Stimulated activated naive CD8-positive, alpha-beta T cell treated with anti-CD3 and anti-CD28 coated beads, Interleukin-15, amount 100 ng/mL, for 72 hours (primary cell): ENCODE results near the gene ATAD3A.

Source experiments
- ATAC-seq: fragments of 150-1000 bp; cut with Tn5 transposase; 2 replicates; pipeline ENCODE4 v1.10.0; 2021; ENCODE audit warnings: mild to moderate bottlenecking, moderate library complexity
- DNase-seq, 2 donors: peaks; one replicate each; pipeline ENCODE4 v3.0.0; 2021 to 2022
- H3K27ac Mint-ChIP-seq, 2 donors: one replicate each; pipeline ENCODE4 v1.8.0; 2022; ENCODE audit warnings: mild to moderate bottlenecking in 2 of 2, mixed read lengths in 2 of 2, moderate library complexity in 2 of 2
- H3K27me3 Mint-ChIP-seq: one replicate; pipeline ENCODE4 v1.8.0; 2022; ENCODE audit warnings: mixed read lengths
- H3K4me1 Mint-ChIP-seq: one replicate; pipeline ENCODE4 v1.8.0; 2022; ENCODE audit warnings: mild to moderate bottlenecking, mixed read lengths
- H3K4me3 Mint-ChIP-seq, 2 donors: one replicate each; pipeline ENCODE4 v1.8.0; 2022; ENCODE audit warnings: mild to moderate bottlenecking in 2 of 2, mixed read lengths in 2 of 2, moderate library complexity in 1 of 2
- H3K9me3 Mint-ChIP-seq, 2 donors: one replicate each; pipeline ENCODE4 v1.8.0; 2022; ENCODE audit warnings: mixed read lengths in 2 of 2

The ATAD3A gene

DNA sequence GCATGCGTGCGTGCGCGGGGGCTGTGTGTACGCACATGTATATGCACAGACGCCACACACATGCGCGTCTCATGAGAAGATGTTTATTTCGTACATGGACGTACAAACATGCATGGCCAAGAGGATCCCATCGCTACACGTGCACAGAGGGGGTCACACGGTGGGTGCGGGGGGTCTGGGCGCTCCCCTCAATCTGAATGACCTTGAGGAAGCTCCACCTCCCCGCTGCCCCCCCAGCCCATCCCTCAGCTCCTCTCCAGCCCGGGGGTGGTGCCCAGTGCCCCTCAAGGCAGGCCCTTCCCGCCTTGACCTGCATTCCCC, 27.0 kb downstream of the ATAD3A start:
- no peaks in the 10 kb centered on the region for H3K27me3 Mint-ChIP-seq
- ATAC-seq (no peak), DNase-seq (no peak)
- H3K4me3 Mint-ChIP-seq: peak overlapping the region in 1 of 2 donors; percentile 79
- no peaks in the 10 kb centered on the region for H3K9me3 Mint-ChIP-seq
- H3K4me1 Mint-ChIP-seq: no peaks in the 10 kb centered on the region
- H3K27ac Mint-ChIP-seq: peak overlapping the region in 1 of 2 donors; percentile 74

DNA sequence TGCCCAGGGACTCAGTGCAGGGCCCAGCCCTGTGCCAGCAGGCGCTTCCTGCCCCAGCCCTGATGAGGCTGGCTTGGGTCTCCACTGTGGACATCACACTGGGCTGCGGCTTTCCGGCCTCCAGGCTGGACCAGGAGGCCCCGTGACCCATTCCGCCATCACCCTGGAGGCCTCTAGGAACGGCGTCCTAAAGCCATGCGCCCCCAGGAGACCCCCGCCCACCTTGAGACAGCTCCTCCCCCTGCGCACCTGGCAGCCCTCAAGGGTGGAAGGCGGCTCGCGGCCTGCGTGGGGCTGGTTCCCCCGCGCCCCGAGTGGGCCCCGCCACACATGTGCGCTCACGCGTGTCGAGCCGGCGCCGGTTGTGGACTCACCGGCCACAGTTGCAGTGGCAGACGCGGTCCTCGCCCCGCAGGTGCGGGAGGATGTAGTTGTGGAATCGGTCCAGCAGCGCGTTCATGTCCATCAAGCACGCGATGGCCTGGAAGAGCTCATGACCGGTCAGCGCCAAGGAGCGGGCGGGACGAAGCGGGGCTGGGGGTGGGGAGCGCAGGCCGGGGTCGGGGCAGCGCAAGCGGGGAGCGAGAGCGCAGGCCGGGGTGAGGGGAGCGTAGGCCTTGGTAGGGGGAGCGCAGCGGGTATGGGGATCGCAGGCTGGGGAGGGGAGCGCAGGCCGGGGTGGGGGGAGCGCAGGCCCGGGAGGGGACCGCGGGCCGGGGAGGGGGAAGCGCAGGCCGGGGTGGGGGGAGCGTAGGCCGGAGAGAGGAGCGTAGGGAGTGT, 27.5 kb downstream of the ATAD3A start:
- ATAC-seq (peak; percentile 2), DNase-seq (no peak)
- peak overlapping the region; percentile 54 to 79 for H3K4me3 Mint-ChIP-seq
- no peaks in the 10 kb centered on the region for H3K9me3 Mint-ChIP-seq
- no peaks in the 10 kb centered on the region for H3K4me1 Mint-ChIP-seq
- peak overlapping the region in 1 of 2 donors; percentile 74 for H3K27ac Mint-ChIP-seq
- H3K27me3 Mint-ChIP-seq: no peaks in the 10 kb centered on the region

DNA sequence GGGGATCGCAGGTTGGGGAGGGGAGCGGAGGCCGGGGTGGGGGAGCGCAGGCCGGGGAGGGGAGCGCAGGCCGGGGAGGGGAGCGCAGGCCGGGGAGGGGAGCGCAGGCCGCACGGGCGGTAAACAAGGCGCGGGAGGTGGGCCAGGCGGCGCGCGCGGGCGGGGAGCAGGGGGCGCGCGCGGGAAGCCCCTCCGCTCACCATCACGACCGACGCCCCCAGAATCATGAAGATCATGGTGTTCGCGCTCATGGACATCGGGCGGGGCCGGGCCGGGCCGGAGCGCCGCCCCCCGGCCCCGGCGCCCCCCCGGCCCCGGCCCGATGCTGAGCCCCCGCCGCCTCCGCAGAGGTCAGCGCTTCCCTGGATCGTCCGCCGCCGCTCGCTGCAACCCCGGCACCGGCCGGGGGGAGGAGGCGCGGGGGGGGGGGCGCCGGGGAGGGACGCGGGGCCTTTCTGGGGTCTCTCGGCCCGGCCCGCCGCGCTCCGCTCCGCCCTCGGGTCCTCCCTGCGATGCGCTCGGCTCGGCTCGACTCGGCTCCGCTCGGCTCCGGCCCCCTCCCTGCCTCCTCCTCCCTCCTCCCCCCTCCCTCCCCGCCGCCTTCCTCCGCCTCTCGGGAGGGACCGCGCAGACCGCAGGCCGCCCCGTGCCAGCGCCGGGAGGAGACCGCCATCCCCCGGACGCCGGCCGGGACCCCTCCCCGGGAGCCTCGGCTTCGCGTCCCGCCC, 28.3 kb downstream of the ATAD3A start, which contains the start of gene TMEM240:
TSS of gene TMEM240 (minus strand) at position 535 of the 728 bp plus-strand sequence. CDS start at position 257, 278 bp downstream.
- Mint-ChIP-seq H3K4me1 (no peaks in the 10 kb centered on the region), H3K4me3 (peak within 1 kb of the TSS; percentile 54 to 79), H3K9me3 (no peaks in the 10 kb centered on the region), H3K27ac (peak within 1 kb of the TSS in 1 of 2 donors; percentile 71), H3K27me3 (no peaks in the 10 kb centered on the region)
- ATAC-seq: peak; percentile 72
- peak; percentile 39 to 58 for DNase-seq

DNA sequence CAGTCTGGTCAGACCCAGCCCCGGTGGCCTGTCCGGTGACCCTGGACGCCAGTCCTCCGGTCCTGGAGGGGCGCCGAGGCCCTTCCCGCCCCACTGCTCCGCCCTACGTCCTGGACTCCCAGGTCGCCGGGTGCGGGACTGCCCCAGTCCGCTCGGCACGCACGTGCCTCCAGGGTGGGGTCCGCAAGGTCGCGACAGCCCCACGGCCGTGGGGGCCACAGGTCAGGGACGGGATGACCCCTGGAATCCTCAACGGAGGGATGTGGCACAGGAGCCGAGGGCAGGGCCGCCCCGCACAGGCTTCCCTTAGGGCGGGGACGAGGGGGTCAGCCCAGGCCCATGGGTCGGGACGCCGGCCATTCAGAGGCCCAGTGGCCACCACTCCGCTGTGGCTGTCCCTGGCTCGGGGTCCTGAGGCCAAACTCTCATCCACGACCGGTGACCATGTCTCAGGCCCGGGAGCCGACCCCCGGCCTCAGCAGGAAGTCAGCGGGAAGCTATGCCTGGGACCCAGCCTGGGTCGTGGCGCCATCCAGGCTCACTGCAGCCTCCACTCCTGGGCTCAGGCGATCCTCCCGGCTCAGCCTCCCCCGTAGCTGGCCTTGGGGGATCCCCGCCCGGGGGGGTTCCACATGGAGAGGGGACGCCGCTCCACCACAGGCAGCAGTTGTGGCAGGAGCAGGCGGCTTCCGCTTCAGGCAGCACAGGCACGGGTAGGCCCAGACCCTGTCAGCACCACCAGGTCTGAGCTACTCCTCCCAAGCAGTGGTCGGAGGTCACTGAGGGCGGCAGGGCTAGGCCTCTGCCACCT, 29.1 kb downstream of the ATAD3A start:
- Mint-ChIP-seq H3K4me3 (peak overlapping the region; percentile 22 to 49), H3K9me3 (no peaks in the 10 kb centered on the region), H3K27me3 (no peaks in the 10 kb centered on the region), H3K4me1 (no peaks in the 10 kb centered on the region), H3K27ac (peak overlapping the region in 1 of 2 donors; percentile 59)
- DNase-seq (no peak), ATAC-seq (peak; percentile 10)

DNA sequence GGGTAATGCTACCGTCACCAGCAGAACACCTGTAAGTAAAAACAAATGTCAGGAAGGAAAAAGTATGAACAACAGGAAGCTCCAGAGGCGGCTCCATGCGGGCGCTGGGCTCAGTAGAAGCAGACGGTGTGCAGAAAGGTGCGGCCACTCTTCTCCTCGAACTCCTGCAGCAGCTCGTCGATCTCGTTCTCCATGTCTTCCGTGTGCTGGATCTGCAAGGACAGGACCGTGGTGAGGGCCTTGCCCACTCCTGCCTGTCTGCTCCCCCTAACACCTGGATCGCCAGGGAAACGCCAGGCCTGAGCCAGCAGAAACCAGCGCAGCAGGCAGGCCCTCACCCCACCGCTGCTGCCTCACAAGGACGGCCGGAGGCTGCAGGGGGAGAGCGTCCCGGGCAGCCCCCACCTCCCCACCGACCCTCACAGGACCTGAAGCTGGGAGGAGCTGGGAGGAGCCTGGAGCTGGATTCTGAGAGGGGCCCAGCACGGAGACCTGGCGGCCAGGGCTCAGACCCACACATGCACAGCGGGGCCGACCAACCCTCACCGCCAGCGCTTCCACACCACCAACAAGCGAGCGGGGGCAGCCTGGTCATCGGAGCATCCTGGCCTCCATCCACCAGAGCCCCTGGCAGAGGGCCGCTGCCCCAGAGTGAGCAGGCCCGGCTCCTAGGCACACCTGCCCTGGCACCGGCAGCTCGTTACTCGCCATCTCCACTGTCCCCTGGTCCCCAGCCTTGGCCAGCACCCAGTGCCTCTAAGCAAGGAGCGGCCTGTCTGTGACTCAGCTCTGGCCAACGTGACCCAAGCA, 30.2 kb downstream of the ATAD3A start:
- no peaks in the 10 kb centered on the region for H3K27me3 Mint-ChIP-seq

DNA sequence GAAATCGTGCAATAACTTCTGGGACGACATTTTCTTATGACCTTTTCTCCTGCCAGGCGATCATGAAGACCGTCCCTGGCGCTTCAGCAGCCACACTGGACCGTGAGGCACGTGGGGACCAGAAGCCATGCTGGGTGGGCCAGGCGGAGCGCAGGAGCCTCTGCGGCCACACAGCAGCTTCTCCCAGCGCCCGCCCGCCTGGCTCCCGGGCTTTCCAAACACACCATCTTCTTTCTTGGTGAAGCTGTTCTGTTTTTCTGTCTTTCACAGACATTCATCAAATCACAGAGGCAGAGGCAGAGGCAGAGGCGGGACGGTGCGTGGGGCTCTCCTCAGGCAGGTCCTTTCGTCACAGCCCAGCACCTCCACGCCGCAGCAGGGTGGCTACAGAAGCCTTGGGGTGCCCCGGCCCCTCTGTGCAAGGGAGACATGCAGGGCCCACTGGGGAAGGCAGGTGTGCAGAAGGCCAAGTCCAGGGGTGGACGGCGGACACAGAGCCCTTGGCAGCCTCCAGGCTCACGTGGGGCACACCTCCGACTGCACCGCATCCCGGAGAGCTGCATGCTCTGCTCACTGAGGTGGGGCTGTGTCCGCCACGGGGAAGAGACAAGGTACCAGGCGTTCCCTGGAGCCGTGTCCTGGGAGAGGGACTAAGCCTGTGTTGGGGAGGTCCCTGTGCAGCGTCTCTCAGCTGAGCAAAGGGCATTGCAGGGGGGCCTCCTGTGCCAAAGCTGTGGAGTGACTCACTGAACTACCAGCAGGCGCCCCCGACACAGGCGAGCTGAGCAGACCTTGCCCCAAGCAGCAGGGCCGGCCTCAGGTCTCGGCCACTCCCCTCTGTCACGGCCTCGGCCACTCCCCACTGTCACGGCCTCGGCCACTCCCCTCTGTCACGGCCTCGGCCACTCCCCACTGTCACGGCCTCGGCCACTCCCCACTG, 31.1 kb downstream of the ATAD3A start:
- Mint-ChIP-seq H3K4me3 (no peak overlapping the region), H3K4me1 (no peaks in the 10 kb centered on the region), H3K9me3 (no peaks in the 10 kb centered on the region), H3K27ac (no peak overlapping the region), H3K27me3 (no peaks in the 10 kb centered on the region)
- DNase-seq (no peak), ATAC-seq (no peak)

More for the DNA sequence above, 30.2 kb downstream of the ATAD3A start:
- no peak for ATAC-seq
- H3K9me3 Mint-ChIP-seq: no peaks in the 10 kb centered on the region
- no peak overlapping the region for H3K4me3 Mint-ChIP-seq
- no peak for DNase-seq
- no peaks in the 10 kb centered on the region for H3K4me1 Mint-ChIP-seq
- H3K27ac Mint-ChIP-seq: no peak overlapping the region

DNA sequence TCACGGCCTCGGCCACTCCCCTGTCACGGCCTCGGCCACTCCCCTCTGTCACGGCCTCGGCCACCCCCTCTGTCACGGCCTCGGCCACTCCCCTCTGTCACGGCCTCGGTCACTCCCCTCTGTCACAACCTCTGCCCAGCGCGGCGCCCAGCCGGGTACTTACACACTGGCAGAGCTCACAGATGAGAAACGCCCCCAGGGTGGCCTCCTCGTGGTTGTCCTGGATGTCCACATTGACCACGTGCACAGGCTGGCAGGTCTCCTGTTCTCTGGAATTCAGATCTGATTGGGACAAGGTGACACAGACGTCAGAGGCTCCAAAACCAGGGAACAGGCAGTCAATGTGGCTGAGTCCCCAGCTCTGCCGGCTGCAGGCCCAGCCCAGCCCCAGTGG, 31.7 kb downstream of the ATAD3A start:
- Mint-ChIP-seq H3K4me3 (no peak overlapping the region), H3K4me1 (no peaks in the 10 kb centered on the region), H3K9me3 (no peaks in the 10 kb centered on the region), H3K27me3 (no peaks in the 10 kb centered on the region), H3K27ac (peak overlapping the region in 1 of 2 donors; percentile 80)
- no peak for DNase-seq
- no peak for ATAC-seq

DNA sequence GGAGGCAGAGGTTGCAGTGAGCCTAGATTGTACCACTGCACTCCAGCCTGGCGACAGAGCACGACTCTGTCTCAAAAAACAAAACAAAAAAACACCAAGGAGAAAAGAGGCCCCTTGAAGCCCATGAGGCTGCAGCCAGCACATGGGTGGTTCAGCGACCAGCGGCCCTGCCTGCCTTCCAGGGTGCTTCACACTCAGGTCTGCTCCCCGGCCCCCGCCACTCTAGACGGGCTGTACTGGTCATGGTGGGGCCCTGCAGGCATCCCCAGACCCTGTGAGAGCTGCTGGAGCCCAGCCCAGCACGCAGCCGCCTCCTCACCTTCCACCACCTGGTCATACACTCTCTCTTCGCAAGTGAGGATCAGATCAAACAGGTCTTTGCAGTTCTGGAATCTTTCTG, 32.6 kb downstream of the ATAD3A start:
- Mint-ChIP-seq H3K27me3 (no peaks in the 10 kb centered on the region), H3K9me3 (no peaks in the 10 kb centered on the region), H3K27ac (no peak overlapping the region), H3K4me3 (no peak overlapping the region), H3K4me1 (no peaks in the 10 kb centered on the region)
- DNase-seq: no peak
- no peak for ATAC-seq

DNA sequence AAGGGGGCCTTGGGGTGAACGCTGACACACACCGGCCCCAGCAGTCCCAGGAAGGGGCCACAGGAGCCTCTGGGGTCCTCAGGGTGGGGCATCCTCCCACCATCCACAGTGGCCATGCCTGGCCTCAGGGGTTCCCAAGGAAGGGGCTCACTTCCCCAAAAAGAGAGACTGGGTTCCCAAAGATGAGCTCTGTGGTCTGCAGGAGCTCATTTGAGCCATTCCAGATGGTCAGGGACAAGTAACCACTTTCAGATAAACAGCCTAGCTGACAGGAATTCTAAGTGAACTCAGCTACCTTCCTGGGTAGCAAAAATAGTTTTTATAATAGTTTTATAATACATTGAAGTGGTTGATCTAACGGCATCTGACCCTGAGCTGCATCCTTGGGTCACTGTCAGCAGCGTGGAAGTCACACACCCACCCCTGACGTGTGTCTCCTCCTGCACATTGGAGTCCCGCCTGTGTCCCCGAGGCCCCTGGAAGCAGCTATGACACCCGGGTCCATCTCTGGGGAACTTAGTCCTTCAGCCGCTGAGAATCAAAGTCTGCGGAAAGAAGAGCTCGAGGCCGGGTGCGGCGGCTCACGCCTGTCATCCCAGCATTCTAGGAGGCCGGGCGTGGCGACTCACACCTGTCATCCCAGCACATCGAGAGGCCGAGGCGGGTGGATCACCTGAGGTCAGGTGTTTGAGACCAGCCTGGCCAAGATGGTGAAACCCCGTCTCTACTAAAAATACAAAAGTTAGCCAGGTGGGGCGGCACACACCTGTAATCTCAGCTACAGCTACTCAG, 34.2 kb downstream of the ATAD3A start:
- peak overlapping the region in 1 of 2 donors; percentile 48 for H3K27ac Mint-ChIP-seq
- no peaks in the 10 kb centered on the region for H3K9me3 Mint-ChIP-seq
- no peak overlapping the region for H3K4me3 Mint-ChIP-seq
- no peaks in the 10 kb centered on the region for H3K27me3 Mint-ChIP-seq
- DNase-seq (no peak), ATAC-seq (no peak)
- H3K4me1 Mint-ChIP-seq: no peaks in the 10 kb centered on the region

DNA sequence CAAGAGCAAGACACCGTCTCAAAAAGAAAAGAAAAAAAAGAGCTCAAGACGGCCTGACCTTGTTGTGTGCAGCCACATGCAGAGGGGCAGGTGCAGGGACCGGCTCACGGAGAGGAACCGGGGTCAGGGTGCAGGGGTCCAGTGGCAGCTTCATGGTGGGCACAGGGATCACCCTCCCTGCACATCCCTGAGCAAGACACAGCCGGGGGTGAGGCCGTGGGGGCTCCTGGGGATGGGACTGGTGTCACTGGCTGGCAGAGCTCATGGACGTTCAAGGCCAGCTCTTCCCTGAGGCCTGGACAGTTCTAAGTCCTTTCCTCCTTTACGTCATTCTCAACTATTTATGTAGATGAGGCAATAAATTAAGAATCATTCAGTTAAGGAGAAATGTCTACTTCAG, 35.0 kb downstream of the ATAD3A start:
- H3K27ac Mint-ChIP-seq: no peak overlapping the region

DNA sequence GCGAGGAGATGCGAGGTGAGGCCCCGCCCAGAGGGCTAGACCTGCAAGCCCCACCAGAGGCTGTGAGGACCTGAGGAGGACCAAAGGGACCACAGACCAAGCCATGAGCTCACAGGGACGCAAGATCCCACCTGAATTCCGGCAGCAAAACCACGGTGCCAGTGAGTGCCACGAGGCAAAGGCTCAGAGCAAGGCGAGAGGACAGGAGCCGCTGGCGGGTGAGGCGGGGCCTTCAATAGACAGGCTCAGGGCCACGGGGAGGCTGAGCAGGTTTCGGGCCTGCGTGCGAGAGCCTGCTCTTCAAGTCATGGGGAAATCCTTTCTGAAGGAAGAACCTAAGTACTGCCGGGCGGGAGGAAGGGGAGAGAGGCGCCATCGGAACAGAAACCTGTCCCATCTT, 35.5 kb downstream of the ATAD3A start:
- DNase-seq: no peak
- Mint-ChIP-seq H3K4me3 (no peak overlapping the region), H3K27me3 (no peaks in the 10 kb centered on the region), H3K27ac (no peak overlapping the region), H3K4me1 (peaks cover 8% of the 10 kb centered on the region), H3K9me3 (no peaks in the 10 kb centered on the region)
- ATAC-seq: no peak

More for the DNA sequence above, 35.0 kb downstream of the ATAD3A start:
- ATAC-seq: no peak
- H3K9me3 Mint-ChIP-seq: no peaks in the 10 kb centered on the region
- no peak overlapping the region for H3K4me3 Mint-ChIP-seq
- peaks cover 7% of the 10 kb centered on the region for H3K4me1 Mint-ChIP-seq
- no peak for DNase-seq
- no peaks in the 10 kb centered on the region for H3K27me3 Mint-ChIP-seq

DNA sequence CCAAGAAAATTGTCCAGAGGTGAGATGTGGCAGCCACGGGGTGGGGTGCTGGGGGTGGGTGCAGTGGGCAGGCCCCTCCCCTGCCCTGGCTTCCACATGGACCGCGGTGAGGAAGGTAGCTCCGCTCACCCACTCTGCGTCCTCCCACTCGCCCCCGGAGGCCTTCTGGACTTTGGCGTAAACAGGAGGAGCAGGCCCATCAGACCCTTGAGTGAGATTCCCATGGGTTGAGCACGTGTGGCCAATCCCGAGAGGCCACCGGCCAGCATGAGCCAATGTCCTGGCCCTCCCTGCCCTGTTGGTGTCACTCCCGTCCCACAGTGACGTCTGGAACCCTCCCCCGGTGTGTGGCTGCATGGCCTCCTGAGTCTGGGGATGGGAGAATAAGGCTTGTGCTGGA, 36.6 kb downstream of the ATAD3A start:
- DNase-seq: no peak
- no peak for ATAC-seq
- H3K27me3 Mint-ChIP-seq: no peaks in the 10 kb centered on the region
- no peak overlapping the region for H3K4me3 Mint-ChIP-seq
- H3K27ac Mint-ChIP-seq: no peak overlapping the region
- H3K4me1 Mint-ChIP-seq: peaks cover 8% of the 10 kb centered on the region
- H3K9me3 Mint-ChIP-seq: no peaks in the 10 kb centered on the region

DNA sequence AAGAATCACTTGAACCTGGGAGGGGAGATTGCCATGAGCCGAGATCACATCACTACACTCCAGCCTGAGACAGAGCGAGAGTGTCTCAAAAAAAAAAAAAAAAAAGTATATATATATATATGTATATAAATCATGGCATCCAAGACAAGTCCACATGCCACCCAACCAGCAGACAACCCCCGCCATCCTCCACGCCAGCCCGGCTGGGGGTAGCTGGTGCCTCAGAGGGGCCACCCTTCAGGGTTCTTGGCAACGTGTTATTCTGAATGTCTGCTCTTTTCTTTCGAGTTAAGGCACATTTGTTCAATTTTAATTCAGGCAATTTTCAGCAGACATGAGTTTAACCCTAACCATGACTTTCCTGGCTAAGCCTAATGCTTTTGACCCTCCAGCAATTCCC, 38.1 kb downstream of the ATAD3A start:
- Mint-ChIP-seq H3K9me3 (no peaks in the 10 kb centered on the region), H3K27me3 (no peaks in the 10 kb centered on the region), H3K27ac (no peak overlapping the region), H3K4me1 (peaks cover 20% of the 10 kb centered on the region), H3K4me3 (no peak overlapping the region)
- DNase-seq (no peak), ATAC-seq (no peak)
